ENCODE data around the gene HEATR5A.
A peak's percentile ranks its signal among the peaks of the same experiment; 100 is the strongest.
"Not testable (repeated sequence)": the region's sequence is repeated elsewhere in the genome, so short reads cannot be mapped to it uniquely, and the experiment has no call there.

Gene HEATR5A

DNA sequence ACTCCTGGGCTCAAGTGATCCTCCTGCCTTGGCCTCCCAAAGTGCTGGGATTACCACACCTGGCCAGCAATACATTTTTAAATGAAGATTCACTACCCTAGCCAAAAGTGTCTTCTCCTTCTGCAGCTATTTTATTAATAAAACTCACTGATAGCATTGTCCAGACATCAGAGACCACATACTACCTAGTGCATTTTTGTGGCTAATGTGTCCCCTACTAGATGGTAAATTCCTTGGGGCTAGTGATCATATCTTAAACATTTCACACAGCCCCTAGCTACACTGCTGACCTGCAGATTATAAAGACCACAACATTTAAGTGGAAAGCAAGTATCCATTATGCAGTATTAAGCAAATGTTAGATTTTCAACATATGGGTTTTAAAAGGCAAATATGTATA lies 19.9 kb upstream of the HEATR5A start:
- in situ Hi-C loops (cut with HindIII; ENCODE audit: low sequenced_read_pairs): no loop called here
- no peak for TF ChIP-seq CTCF (IDR thresholded peaks at IDR 0.05; ENCODE audit: low read depth, low read length, missing control alignments)
- H3K4me3 ChIP-seq (ENCODE audit: low read depth, low read length): no peak overlapping the region
- no peak for DNase-seq (ENCODE audit: low read depth)

GRCh38 chr14:31439561-31439960 lies 19.2 kb upstream of the HEATR5A start:
- TF ChIP-seq CTCF (IDR thresholded peaks at IDR 0.05; ENCODE audit: low read depth, low read length, missing control alignments): no peak
- H3K4me3 ChIP-seq (ENCODE audit: low read depth, low read length): no peak overlapping the region
- in situ Hi-C loops (cut with HindIII; ENCODE audit: low sequenced_read_pairs): no loop called here
- DNase-seq (ENCODE audit: low read depth): no peak

DNA sequence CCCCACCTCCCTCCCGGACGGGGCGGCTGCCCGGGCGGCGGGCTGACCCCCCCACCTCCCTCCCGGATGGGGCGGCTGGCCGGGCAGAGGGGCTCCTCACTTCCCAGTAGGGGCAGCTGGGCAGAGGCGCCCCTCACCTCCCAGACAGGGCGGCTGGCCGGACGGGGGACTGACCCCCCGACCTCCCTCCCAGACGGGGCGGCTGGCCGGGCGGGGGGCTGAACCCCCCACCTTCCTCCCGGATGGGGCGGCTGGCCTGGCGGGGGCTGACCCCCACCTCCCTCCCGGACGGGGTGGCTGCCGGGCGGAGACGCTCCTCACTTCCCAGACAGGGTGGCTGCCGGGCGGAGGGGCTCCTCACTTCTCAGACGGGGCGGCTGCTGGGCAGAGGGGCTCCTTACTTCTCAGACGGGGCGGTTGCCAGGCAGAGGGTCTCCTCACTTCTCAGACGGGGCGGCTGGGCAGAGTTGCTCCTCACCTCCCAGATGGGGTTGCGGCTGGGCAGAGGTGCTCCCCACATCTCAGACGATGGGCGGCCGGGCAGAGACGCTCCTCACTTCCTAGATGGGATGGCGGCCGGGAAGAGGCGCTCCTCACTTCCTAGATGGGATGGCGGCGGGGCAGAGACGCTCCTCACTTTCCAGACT lies 16.8 kb upstream of the HEATR5A start:
- in situ Hi-C loops (cut with HindIII; ENCODE audit: low sequenced_read_pairs); H3K4me3 ChIP-seq (ENCODE audit: low read depth, low read length); DNase-seq (ENCODE audit: low read depth): not testable (repeated sequence)

GRCh38 chr14:31435276-31435675 lies 14.9 kb upstream of the HEATR5A start:
- TF ChIP-seq CTCF (IDR thresholded peaks at IDR 0.05; ENCODE audit: low read depth, low read length, missing control alignments): no peak
- peak; percentile 42 for DNase-seq (ENCODE audit: low read depth)
- in situ Hi-C loops (cut with HindIII; ENCODE audit: low sequenced_read_pairs): no loop called here

GRCh38 chr14:31430634-31431264 lies 10.4 kb upstream of the HEATR5A start:
- DNase-seq (ENCODE audit: low read depth): no peak
- in situ Hi-C loops (cut with HindIII; ENCODE audit: low sequenced_read_pairs): no loop called here
- no peak for TF ChIP-seq CTCF (IDR thresholded peaks at IDR 0.05; ENCODE audit: low read depth, low read length, missing control alignments)
- no peak overlapping the region for H3K4me3 ChIP-seq (ENCODE audit: low read depth, low read length)

More at GRCh38 chr14:31435276-31435675, 14.9 kb upstream of the HEATR5A start:
- no peak overlapping the region for H3K4me3 ChIP-seq (ENCODE audit: low read depth, low read length)

GRCh38 chr14:31429791-31430190 lies 9.4 kb upstream of the HEATR5A start:
- DNase-seq (ENCODE audit: low read depth): no peak
- no peak for TF ChIP-seq CTCF (IDR thresholded peaks at IDR 0.05; ENCODE audit: low read depth, low read length, missing control alignments)
- no peak overlapping the region for H3K4me3 ChIP-seq (ENCODE audit: low read depth, low read length)
- in situ Hi-C loops (cut with HindIII; ENCODE audit: low sequenced_read_pairs): no loop called here

DNA sequence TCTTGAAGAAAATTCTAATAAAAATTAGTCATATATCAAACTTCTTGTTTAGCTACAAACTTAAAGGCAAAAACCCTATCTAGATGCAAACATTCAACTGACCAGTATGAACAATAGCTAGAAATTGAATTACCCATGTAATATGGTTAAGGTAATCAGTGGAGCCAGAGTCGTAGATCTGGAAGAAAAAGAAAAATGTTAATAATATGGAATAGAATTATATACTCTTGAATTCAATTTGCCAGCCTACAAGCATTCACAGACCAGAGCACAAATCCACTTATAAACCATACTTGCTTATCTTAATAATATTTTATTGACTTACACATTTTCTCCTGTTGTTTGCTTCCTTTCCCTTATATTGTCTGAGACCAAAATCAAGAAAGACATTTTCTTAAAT lies 7.7 kb upstream of the HEATR5A start:
- in situ Hi-C loops (cut with HindIII; ENCODE audit: low sequenced_read_pairs): no loop called here
- DNase-seq (ENCODE audit: low read depth): no peak
- H3K4me3 ChIP-seq (ENCODE audit: low read depth, low read length): no peak overlapping the region
- TF ChIP-seq CTCF (IDR thresholded peaks at IDR 0.05; ENCODE audit: low read depth, low read length, missing control alignments): no peak

All from astrocyte of the cerebellum (primary cell).